Activated CD4-positive, CD25-positive, alpha-beta regulatory T cell (primary cell): ENCODE data around the gene C19orf53.

Source experiments
- DNase-seq, 4 experiments: peaks; one replicate each; lab custom pipeline; 2025; lab: John Stamatoyannopoulos, UW

Gene C19orf53

GRCh38 chr19:13796301-13797057 lies 22.2 kb downstream of the C19orf53 start:
- DNase-seq, result no peak

GRCh38 chr19:13797058-13797440 lies 22.8 kb downstream of the C19orf53 start:
- no peak for DNase-seq

GRCh38 chr19:13797870-13798269 lies 23.6 kb downstream of the C19orf53 start:
- DNase-seq, result no peak

GRCh38 chr19:13799669-13800068 lies 25.4 kb downstream of the C19orf53 start:
- DNase-seq, result no peak

- no peak for DNase-seq
These were observed 28.8 kb downstream of the C19orf53 start for GRCh38 chr19:13803038-13803437.

GRCh38 chr19:13804830-13805683 lies 30.8 kb downstream of the C19orf53 start:
- no peak for DNase-seq

- no peak for DNase-seq
These were observed 32.5 kb downstream of the C19orf53 start for GRCh38 chr19:13806728-13807127.

GRCh38 chr19:13807421-13808021 lies 33.3 kb downstream of the C19orf53 start:
- DNase-seq, result no peak

- no peak for DNase-seq
These were observed 34.6 kb downstream of the C19orf53 start for GRCh38 chr19:13808856-13809255.

- no peak for DNase-seq
These were observed 38.3 kb downstream of the C19orf53 start for GRCh38 chr19:13812544-13812943.

- no peak for DNase-seq
These were observed 38.9 kb downstream of the C19orf53 start for GRCh38 chr19:13813147-13813546.

GRCh38 chr19:13814550-13814949 lies 40.3 kb downstream of the C19orf53 start:
- DNase-seq, result no peak

- no peak for DNase-seq
These were observed 42.9 kb downstream of the C19orf53 start for GRCh38 chr19:13817018-13817614.

GRCh38 chr19:13817615-13818371 lies 43.5 kb downstream of the C19orf53 start:
- no peak for DNase-seq

- no peak for DNase-seq
These were observed 45.0 kb downstream of the C19orf53 start for GRCh38 chr19:13819238-13819637.

- DNase-seq, result no peak
These were observed 47.0 kb downstream of the C19orf53 start for GRCh38 chr19:13821292-13821691.

GRCh38 chr19:13823256-13823655 lies 49.0 kb downstream of the C19orf53 start:
- DNase-seq, result no peak

GRCh38 chr19:13823901-13824300 lies 49.6 kb downstream of the C19orf53 start:
- DNase-seq, result no peak

GRCh38 chr19:13824703-13825102 lies 50.4 kb downstream of the C19orf53 start:
- DNase-seq, result no peak

GRCh38 chr19:13825489-13826441 lies 51.5 kb downstream of the C19orf53 start:
- DNase-seq, result no peak
